Measurements from ENCODE around the gene ISG15. TPM values are rescaled to one million over a fixed set of nuclear protein-coding genes. Genes with fewer than 3 reads are reported as not detected.
A peak's percentile ranks its signal among the peaks of the same experiment; 100 is the strongest.

Gene ISG15
- total and polyA plus RNA-seq, 9 of the 15 experiments (the other 6 are each of a cell fraction or from before 2014, with no cell fraction given) = 0.40 to 58.3 (median 12.2) TPM

GRCh38 chr1:997993-998744, 15.1 kb upstream of the ISG15 start (continued):
- TF ChIP-seq AFF4 (CRISPR knock-in tag; IDR thresholded peaks at IDR 0.05) = no peak
- no peak for TF ChIP-seq ZNF449 (CRISPR knock-in tag; IDR thresholded peaks at IDR 0.05)
- TF ChIP-seq ELK3 (CRISPR knock-in tag; IDR thresholded peaks at IDR 0.05) = no peak
- TF ChIP-seq ETV1 (tag; conservative IDR thresholded peaks at IDR 0.05; ENCODE audit: low read depth) = no peak
- peak; percentile 32 to 37; a peak in 1 of 4 replicates for TF ChIP-seq NRF1 (conservative IDR thresholded peaks at IDR 0.05 in 1 of 2, IDR thresholded peaks at IDR 0.05 in 1 of 2)
- TF ChIP-seq SNAPC5 (CRISPR knock-in tag; IDR thresholded peaks at IDR 0.05) = no peak
- peak; percentile 94 for TF ChIP-seq ZBTB33 (CRISPR knock-in tag; IDR thresholded peaks at IDR 0.05)
- TF ChIP-seq ZNF41 (CRISPR knock-in tag; conservative IDR thresholded peaks at IDR 0.05) = no peak
- 0 out of 2 replicates have a peak, but pooled peaks have one; percentile 28 for TF ChIP-seq ZNF232 (CRISPR knock-in tag; IDR thresholded peaks at IDR 0.05)
- no peak for TF ChIP-seq MEIS2 (IDR thresholded peaks at IDR 0.05; ENCODE audit: partially characterized antibody)
- TF ChIP-seq ZBED1 (IDR thresholded peaks at IDR 0.05) = no peak
- 0 out of 6 replicates have a peak, but pooled peaks of 1 of the 3 experiments have one; percentile 13 for TF ChIP-seq CTCF (IDR thresholded peaks at IDR 0.05 in 2 of 3, conservative IDR thresholded peaks at IDR 0.05 in 1 of 3; ENCODE audit: insufficient read depth in 2 of 3, low read depth in 1 of 3, low read length in 3 of 3)
- TF ChIP-seq DMBX1 (CRISPR knock-in tag; IDR thresholded peaks at IDR 0.05; ENCODE audit: borderline replicate concordance) = no peak
- TF ChIP-seq POLR2G (IDR thresholded peaks at IDR 0.05; ENCODE audit: low read depth, low read length) = peak; percentile 51; the same call in 1 of the 2 replicates
- TF ChIP-seq ZBTB1 (CRISPR knock-in tag; IDR thresholded peaks at IDR 0.05; ENCODE audit: borderline replicate concordance, low read depth) = peak; percentile 83; the same call in 1 of the 2 replicates
- no peak for TF ChIP-seq ZNF143 (CRISPR knock-in tag; IDR thresholded peaks at IDR 0.05)
